SK-N-SH (cell line): Measurements from ENCODE around the gene CCDC188. TPM values are rescaled to one million over a fixed set of nuclear protein-coding genes. Genes with fewer than 3 reads are reported as not detected.

Source experiments
- CTCF ChIA-PET: fragments of 300-600, 350-600 bp; formaldehyde crosslinking; extraction: SDS; loops from one replicate; lab custom pipeline; 2021; lab: Yijun Ruan, JAX
- POLR2A ChIA-PET: fragments of 350-600 bp; sonication (Branson Sonifier 250); formaldehyde crosslinking; extraction: SDS; loops from one replicate; lab custom pipeline; 2020; ENCODE audit warnings: antibody characterized with exemption, inconsistent platforms; lab: Yijun Ruan, JAX
- DNase-seq: peaks from one replicate; pipeline ENCODE4 v3.0.0; 2012
- H2AFZ ChIP-seq: fragments of 200-600 bp; sonication (generic); 2 replicates; pipeline ENCODE4 v1.8.1; 2016; ENCODE audit warnings: antibody characterized with exemption, mild to moderate bottlenecking, low read depth
- H3F3A ChIP-seq: fragments of 200-600 bp; sonication (generic); replicated peaks from 2 replicates; pipeline ENCODE3; 2016; ENCODE audit warnings: antibody characterized with exemption, mild to moderate bottlenecking; ENCODE audit not compliant: insufficient read depth
- H3K27ac ChIP-seq, 2 experiments: fragments of 200-500 bp in 1 of 2; fragments of 200-600 bp in 1 of 2; sonication (Bioruptor generic) in 1 of 2; sonication (generic), shearing (Covaris generic) in 1 of 2; 2 replicates each; pipeline versions ENCODE4 v1.5.1 to v1.6.1; 2014 to 2016; ENCODE audit warnings: low read depth in 2 of 2, inconsistent platforms in 1 of 2, low read length in 1 of 2, mild to moderate bottlenecking in 1 of 2, mixed read lengths in 1 of 2
- H3K27me3 ChIP-seq: fragments of 200-600 bp; sonication (generic), shearing (Covaris generic); 2 replicates; pipeline ENCODE4 v1.6.1; 2016; ENCODE audit warnings: mixed run types; ENCODE audit not compliant: insufficient read depth
- H3K36me3 ChIP-seq, 2 experiments: fragments of 200-500 bp in 1 of 2; fragments of 200-600 bp in 1 of 2; sonication (Bioruptor generic) in 1 of 2; sonication (generic) in 1 of 2; replicated peaks in 1 of 2; 2 replicates each; pipeline versions ENCODE3 to v1.5.1; 2014 to 2016; ENCODE audit warnings: low read length in 1 of 2, mild to moderate bottlenecking in 1 of 2; ENCODE audit not compliant: insufficient read depth in 2 of 2, control insufficient read depth in 1 of 2
- H3K4me1 ChIP-seq, 2 experiments: fragments of 200-500 bp in 1 of 2; fragments of 200-600 bp in 1 of 2; sonication (Bioruptor generic) in 1 of 2; sonication (generic), shearing (Covaris generic) in 1 of 2; 2 replicates each; pipeline versions ENCODE4 v1.5.1 to v1.6.1; 2014 to 2016; ENCODE audit warnings: low read depth in 1 of 2, low read length in 1 of 2, mixed run types in 1 of 2; ENCODE audit not compliant: insufficient read depth in 2 of 2, control insufficient read depth in 1 of 2
- H3K4me2 ChIP-seq: fragments of 200-600 bp; sonication (generic), shearing (Covaris generic); 2 replicates; pipeline ENCODE4 v1.6.1; 2017; ENCODE audit warnings: mixed run types
- H3K4me3 ChIP-seq, 2 experiments: fragments of 200-500 bp in 1 of 2; fragments of 200-600 bp in 1 of 2; sonication (Bioruptor generic) in 1 of 2; sonication (generic), shearing (Covaris generic) in 1 of 2; 2 replicates each; pipeline versions ENCODE4 v1.5.1 to v1.8.1; 2014 to 2016; ENCODE audit warnings: low read depth in 2 of 2, inconsistent platforms in 1 of 2, low read length in 1 of 2, mild to moderate bottlenecking in 1 of 2, mixed read lengths in 1 of 2, moderate library complexity in 1 of 2
- H3K79me2 ChIP-seq: fragments of 200-600 bp; sonication (generic); 2 replicates; pipeline ENCODE4 v1.8.1; 2017; ENCODE audit warnings: mild to moderate bottlenecking; ENCODE audit not compliant: insufficient read depth
- H3K9ac ChIP-seq: fragments of 200-600 bp; sonication (generic); 2 replicates; pipeline ENCODE4 v1.6.1; 2017; ENCODE audit warnings: mixed run types
- H3K9me2 ChIP-seq: fragments of 200-600 bp; sonication (generic); 2 replicates; pipeline ENCODE4 v1.6.1; 2017; ENCODE audit warnings: mixed run types
- H3K9me3 ChIP-seq: fragments of 200-600 bp; sonication (generic); 2 replicates; pipeline ENCODE4 v1.6.1; 2017; ENCODE audit warnings: mixed run types, mild to moderate bottlenecking, moderate library complexity
- H4K20me1 ChIP-seq: fragments of 200-600 bp; sonication (generic); 2 replicates; pipeline ENCODE4 v1.6.1; 2017; ENCODE audit warnings: mild to moderate bottlenecking, mixed run types; ENCODE audit not compliant: insufficient read depth
- EZH2phosphoT487 ChIP-seq: fragments of 200-600 bp; sonication (generic); IDR thresholded peaks from 2 replicates; pipeline ENCODE4 v1.6.1; 2017; ENCODE audit warnings: low read depth, mixed run types, mild to moderate bottlenecking, antibody characterized with exemption, moderate library complexity, borderline replicate concordance
- FOXM1 ChIP-seq: IDR thresholded peaks from 2 replicates; pipeline ENCODE4 v1.4.0; 2012; ENCODE audit warnings: low read depth, mild to moderate bottlenecking
- GABPA ChIP-seq: IDR thresholded peaks from 2 replicates; pipeline ENCODE4 v1.4.0; 2012; ENCODE audit warnings: low read depth, mild to moderate bottlenecking
- IRF3 ChIP-seq: fragments of 150-350 bp; IDR thresholded peaks from 2 replicates; pipeline ENCODE4 v1.6.1; 2016; ENCODE audit warnings: mild to moderate bottlenecking, low read depth, low read length
- MEF2A ChIP-seq: IDR thresholded peaks from 2 replicates; pipeline ENCODE4 v1.4.0; 2012; ENCODE audit warnings: low read depth, borderline replicate concordance
- MXI1 ChIP-seq: IDR thresholded peaks from 2 replicates; pipeline ENCODE4 v1.6.1; 2012; ENCODE audit warnings: mild to moderate bottlenecking, low read depth, low read length, improper control_type of control experiment
- RCOR1 ChIP-seq: fragments of 150-350 bp; IDR thresholded peaks from 2 replicates; pipeline ENCODE4 v1.6.1; 2017; ENCODE audit warnings: antibody characterized with exemption, low read length
- USF2 ChIP-seq: fragments of 150-350 bp; IDR thresholded peaks from 2 replicates; pipeline ENCODE4 v1.6.1; 2017; ENCODE audit warnings: antibody characterized with exemption, low read length, low read depth, borderline replicate concordance
- WGBS: methylation state at CpG from one replicate; pipeline ENCODE4 v1.1.6; 2017; ENCODE audit warnings: low lambda C conversion rate; 5-methylcytosine and 5-hydroxymethylcytosine counted together
- polyA plus RNA-seq, 3 experiments: library from polyadenylated mRNA; depleted of rRNA; stranded (reverse); fragments of >200 nt; gene quantifications; 2 replicates each; pipeline ENCODE4 v1.2.3, GENCODE V29; 2012
- TF ChIP-seq, protein P1 (sequence below): IDR thresholded peaks from 2 replicates; pipeline ENCODE4 v1.6.1; 2012; ENCODE audit warnings: mild to moderate bottlenecking, low read depth, low read length, moderate library complexity
- TF ChIP-seq, protein P2 (sequence below): IDR thresholded peaks from 2 replicates; pipeline ENCODE4 v1.4.0; 2012; ENCODE audit warnings: low read depth, borderline replicate concordance

Gene CCDC188
- polyA plus RNA-seq, 1 of the 3 experiments (the other 2 are of a cell fraction) = 21.1 TPM

GRCh38 chr22:20137113-20137512 is 13.7 kb downstream of the CCDC188 start (continued):
- no peak for TF ChIP-seq MXI1
- TF ChIP-seq, protein P1, sequence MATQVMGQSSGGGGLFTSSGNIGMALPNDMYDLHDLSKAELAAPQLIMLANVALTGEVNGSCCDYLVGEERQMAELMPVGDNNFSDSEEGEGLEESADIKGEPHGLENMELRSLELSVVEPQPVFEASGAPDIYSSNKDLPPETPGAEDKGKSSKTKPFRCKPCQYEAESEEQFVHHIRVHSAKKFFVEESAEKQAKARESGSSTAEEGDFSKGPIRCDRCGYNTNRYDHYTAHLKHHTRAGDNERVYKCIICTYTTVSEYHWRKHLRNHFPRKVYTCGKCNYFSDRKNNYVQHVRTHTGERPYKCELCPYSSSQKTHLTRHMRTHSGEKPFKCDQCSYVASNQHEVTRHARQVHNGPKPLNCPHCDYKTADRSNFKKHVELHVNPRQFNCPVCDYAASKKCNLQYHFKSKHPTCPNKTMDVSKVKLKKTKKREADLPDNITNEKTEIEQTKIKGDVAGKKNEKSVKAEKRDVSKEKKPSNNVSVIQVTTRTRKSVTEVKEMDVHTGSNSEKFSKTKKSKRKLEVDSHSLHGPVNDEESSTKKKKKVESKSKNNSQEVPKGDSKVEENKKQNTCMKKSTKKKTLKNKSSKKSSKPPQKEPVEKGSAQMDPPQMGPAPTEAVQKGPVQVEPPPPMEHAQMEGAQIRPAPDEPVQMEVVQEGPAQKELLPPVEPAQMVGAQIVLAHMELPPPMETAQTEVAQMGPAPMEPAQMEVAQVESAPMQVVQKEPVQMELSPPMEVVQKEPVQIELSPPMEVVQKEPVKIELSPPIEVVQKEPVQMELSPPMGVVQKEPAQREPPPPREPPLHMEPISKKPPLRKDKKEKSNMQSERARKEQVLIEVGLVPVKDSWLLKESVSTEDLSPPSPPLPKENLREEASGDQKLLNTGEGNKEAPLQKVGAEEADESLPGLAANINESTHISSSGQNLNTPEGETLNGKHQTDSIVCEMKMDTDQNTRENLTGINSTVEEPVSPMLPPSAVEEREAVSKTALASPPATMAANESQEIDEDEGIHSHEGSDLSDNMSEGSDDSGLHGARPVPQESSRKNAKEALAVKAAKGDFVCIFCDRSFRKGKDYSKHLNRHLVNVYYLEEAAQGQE = no peak
- no peak for TF ChIP-seq MEF2A
- TF ChIP-seq GABPA = no peak
- TF ChIP-seq RCOR1 = no peak
- TF ChIP-seq, all 33 proteins: peak for 0

GRCh38 chr22:20136603-20136873 is 14.3 kb downstream of the CCDC188 start:
- Histone ChIP-seq H3K9me2 (no peaks in the 10 kb centered on the region), H3K9ac (no peak overlapping the region), H3K4me2 (no peak overlapping the region), H3F3A (no peaks in the 10 kb centered on the region), H3K9me3 (no peaks in the 10 kb centered on the region), H3K27ac (peak overlapping the region in 1 of 2 experiments; percentile 2; a peak in 1 of 4 replicates), H3K4me1 (peaks cover 0 to 59% of the 10 kb centered on the region in 2 experiments; a peak in 1 of 4 replicates), H4K20me1 (peaks cover 71% of the 10 kb centered on the region), H3K36me3 (peaks cover 0 to 8% of the 10 kb centered on the region in 2 experiments), H2AFZ (no peak overlapping the region), H3K79me2 (peaks cover 71% of the 10 kb centered on the region), H3K4me3 (no peak overlapping the region), H3K27me3 (no peaks in the 10 kb centered on the region)
- ChIA-PET POLR2A (no interaction called here), CTCF (interaction anchor here (0.6 kb wide), 1 partner anchor 21 kb away, joined by 3 read pairs; no protein-coding TSS in a partner anchor)
- DNase-seq = no peak
- 97% methylated on average over 5 of the region's 5 CpGs for WGBS
- no peak for TF ChIP-seq RCOR1
- TF ChIP-seq MEF2A = no peak
- TF ChIP-seq USF2 = no peak
- no peak for TF ChIP-seq FOXM1
- no peak for TF ChIP-seq IRF3
- TF ChIP-seq, protein P1 = no peak
- no peak for TF ChIP-seq EZH2phosphoT487
- TF ChIP-seq, protein P2, sequence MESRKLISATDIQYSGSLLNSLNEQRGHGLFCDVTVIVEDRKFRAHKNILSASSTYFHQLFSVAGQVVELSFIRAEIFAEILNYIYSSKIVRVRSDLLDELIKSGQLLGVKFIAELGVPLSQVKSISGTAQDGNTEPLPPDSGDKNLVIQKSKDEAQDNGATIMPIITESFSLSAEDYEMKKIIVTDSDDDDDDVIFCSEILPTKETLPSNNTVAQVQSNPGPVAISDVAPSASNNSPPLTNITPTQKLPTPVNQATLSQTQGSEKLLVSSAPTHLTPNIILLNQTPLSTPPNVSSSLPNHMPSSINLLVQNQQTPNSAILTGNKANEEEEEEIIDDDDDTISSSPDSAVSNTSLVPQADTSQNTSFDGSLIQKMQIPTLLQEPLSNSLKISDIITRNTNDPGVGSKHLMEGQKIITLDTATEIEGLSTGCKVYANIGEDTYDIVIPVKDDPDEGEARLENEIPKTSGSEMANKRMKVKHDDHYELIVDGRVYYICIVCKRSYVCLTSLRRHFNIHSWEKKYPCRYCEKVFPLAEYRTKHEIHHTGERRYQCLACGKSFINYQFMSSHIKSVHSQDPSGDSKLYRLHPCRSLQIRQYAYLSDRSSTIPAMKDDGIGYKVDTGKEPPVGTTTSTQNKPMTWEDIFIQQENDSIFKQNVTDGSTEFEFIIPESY = no peak
